ENCODE measurements around the gene DBNL. TPM values are rescaled to one million over a fixed set of nuclear protein-coding genes. Genes with fewer than 3 reads are reported as not detected.

The DBNL gene
- total RNA-seq, 1 experiment from 2014 or later = 111 TPM

GRCh38 chr7:44080686-44081265 is 36.3 kb downstream of the DBNL start:
- Histone ChIP-seq H3K27me3 (ENCODE audit: control insufficient read depth, insufficient read depth, low read length) (no peaks in the 10 kb centered on the region), H3K27ac (ENCODE audit: low read length) (peak overlapping the region; percentile 86), H3K9me3 (ENCODE audit: control insufficient read depth, insufficient read depth, low read depth, low read length) (no peaks in the 10 kb centered on the region), H3K36me3 (ENCODE audit: control insufficient read depth, insufficient read depth, low read length) (no peaks in the 10 kb centered on the region; the same call in 1 of the 2 replicates), H3K4me3 (ENCODE audit: low read depth in 2 of 2, low read length in 2 of 2) (peak overlapping the region; percentile 80 to 97; a peak in 3 of 4 replicates), H3K4me1 (ENCODE audit: control insufficient read depth, insufficient read depth, low read length) (peaks cover 10% of the 10 kb centered on the region; the same call in 1 of the 2 replicates)
- ChIA-PET CTCF (no interaction called here), POLR2A (no interaction called here)
- no peak for DNase-seq (ENCODE audit: low read depth, low spot score)
- no peak for ATAC-seq
- in situ Hi-C loops (cut with HindIII; ENCODE audit: low pct_unique_long_range_greater_than_20kb, low sequenced_read_pairs) = no loop called here
- TF ChIP-seq TCF7L2 (IDR thresholded peaks at IDR 0.05; ENCODE audit: low read depth, low read length) (no peak), CTCF (IDR thresholded peaks at IDR 0.05) (no peak), SIN3A (IDR thresholded peaks at IDR 0.05; ENCODE audit: borderline replicate concordance, insufficient read depth, low read depth, low read length) (no peak), REST (IDR thresholded peaks at IDR 0.05; ENCODE audit: insufficient read depth in 1 of 2, low read depth in 2 of 2, low read length in 1 of 2) (no peak), POLR2AphosphoS5 (IDR thresholded peaks at IDR 0.05; ENCODE audit: low read depth, low read length) (no peak)
- no TSS peak for BruUV-seq (replicated peaks)
- intact Hi-C loops (cut with micrococcal nuclease; ENCODE audit: unreplicated experiment) = no loop called here

GRCh38 chr7:44081266-44081748 is 36.8 kb downstream of the DBNL start:
- ATAC-seq (no peak), DNase-seq (ENCODE audit: low read depth, low spot score) (no peak)
- no peak for TF ChIP-seq REST (IDR thresholded peaks at IDR 0.05; ENCODE audit: insufficient read depth in 1 of 2, low read depth in 2 of 2, low read length in 1 of 2)
- TF ChIP-seq POLR2AphosphoS5 (IDR thresholded peaks at IDR 0.05; ENCODE audit: low read depth, low read length) = no peak
- no peak for TF ChIP-seq SIN3A (IDR thresholded peaks at IDR 0.05; ENCODE audit: borderline replicate concordance, insufficient read depth, low read depth, low read length)
- no peak for TF ChIP-seq TCF7L2 (IDR thresholded peaks at IDR 0.05; ENCODE audit: low read depth, low read length)
- TF ChIP-seq CTCF (IDR thresholded peaks at IDR 0.05) = no peak
- ChIA-PET POLR2A (no interaction called here), CTCF (interaction anchor here (0.6 kb wide), 1 partner anchor 30 kb away, joined by 6 read pairs; no protein-coding TSS in a partner anchor)
- H3K27me3 ChIP-seq (ENCODE audit: control insufficient read depth, insufficient read depth, low read length) = no peaks in the 10 kb centered on the region
- H3K27ac ChIP-seq (ENCODE audit: low read length) = peak overlapping the region; percentile 86
- intact Hi-C loops (cut with micrococcal nuclease; ENCODE audit: unreplicated experiment) (no loop called here), in situ Hi-C loops (cut with HindIII; ENCODE audit: low pct_unique_long_range_greater_than_20kb, low sequenced_read_pairs) (no loop called here)
- no peaks in the 10 kb centered on the region; the same call in 1 of the 2 replicates for H3K36me3 ChIP-seq (ENCODE audit: control insufficient read depth, insufficient read depth, low read length)
- H3K9me3 ChIP-seq (ENCODE audit: control insufficient read depth, insufficient read depth, low read depth, low read length) = no peaks in the 10 kb centered on the region
- H3K4me1 ChIP-seq (ENCODE audit: control insufficient read depth, insufficient read depth, low read length) = peaks cover 10% of the 10 kb centered on the region; the same call in 1 of the 2 replicates
- H3K4me3 ChIP-seq (ENCODE audit: low read depth in 2 of 2, low read length in 2 of 2) = peak overlapping the region; percentile 80 to 97
- BruUV-seq (replicated peaks) = TSS peak; percentile 68
